Frontal cortex (tissue), 4 donors: ENCODE results near the gene NOSIP. TPM values are rescaled to one million over a fixed set of nuclear protein-coding genes. Genes with fewer than 3 reads are reported as not detected.

Experiments used
- DNase-seq, 2 donors: peaks; one replicate each; pipeline ENCODE4 v3.0.0; 2012; ENCODE audit warnings: low spot score in 2 of 2
- FAIRE-seq: peaks from 2 replicates; lab custom pipeline; 2012; peaks lifted over from hg19 to GRCh38; lab: Jason Lieb, UNC
- total RNA-seq: library from RNA; depleted of rRNA; stranded (reverse); fragments of >200 nt; gene quantifications from one replicate; pipeline ENCODE4 v1.2.3, GENCODE V29; 2014
- donor health status: control.
- donor health status: control.
- donor health status: control.

NOSIP gene
- total RNA-seq, 1 donor from 2014 or later = 33.4 TPM

- no peak for FAIRE-seq
- no peak for DNase-seq
Observed at GRCh38 chr19:49553451-49554271, 26.7 kb downstream of the NOSIP start.

- FAIRE-seq (no peak), DNase-seq (no peak)
Observed at GRCh38 chr19:49552749-49553148, 27.6 kb downstream of the NOSIP start.

- DNase-seq = no peak
- FAIRE-seq = no peak
Observed at GRCh38 chr19:49551531-49551930, 28.8 kb downstream of the NOSIP start.

- no peak for FAIRE-seq
Observed at GRCh38 chr19:49549045-49549444, 31.3 kb downstream of the NOSIP start.

GRCh38 chr19:49546825-49547565, 33.4 kb downstream of the NOSIP start:
- FAIRE-seq (peak; percentile 60), DNase-seq (peak; percentile 82 to 86)

More at GRCh38 chr19:49549045-49549444, 31.3 kb downstream of the NOSIP start:
- DNase-seq = no peak

GRCh38 chr19:49544154-49544553, 36.2 kb downstream of the NOSIP start:
- no peak for DNase-seq
- no peak for FAIRE-seq

GRCh38 chr19:49543032-49543431, 37.3 kb downstream of the NOSIP start:
- FAIRE-seq (no peak), DNase-seq (no peak)

- DNase-seq (no peak), FAIRE-seq (no peak)
Observed at GRCh38 chr19:49542446-49542845, 37.9 kb downstream of the NOSIP start.

- DNase-seq = no peak
- no peak for FAIRE-seq
Observed at GRCh38 chr19:49541914-49542313, 38.4 kb downstream of the NOSIP start.

GRCh38 chr19:49539192-49539952, 41.0 kb downstream of the NOSIP start:
- FAIRE-seq (no peak), DNase-seq (no peak)

- no peak for FAIRE-seq
- DNase-seq = no peak
Observed at GRCh38 chr19:49538643-49539042, 41.7 kb downstream of the NOSIP start.

GRCh38 chr19:49536921-49537462, 43.4 kb downstream of the NOSIP start:
- FAIRE-seq = no peak
- no peak for DNase-seq

GRCh38 chr19:49534632-49535385, 45.5 kb downstream of the NOSIP start:
- no peak for DNase-seq
- no peak for FAIRE-seq

GRCh38 chr19:49533551-49534488, 46.5 kb downstream of the NOSIP start:
- peak; percentile 64 to 83 for DNase-seq
- no peak for FAIRE-seq

- FAIRE-seq = no peak
- no peak for DNase-seq
Observed at GRCh38 chr19:49530708-49531107, 49.6 kb downstream of the NOSIP start.

- DNase-seq = no peak
- FAIRE-seq = no peak
Observed at GRCh38 chr19:49528211-49528771, 52.1 kb downstream of the NOSIP start.

GRCh38 chr19:49524812-49525455, 55.4 kb downstream of the NOSIP start:
- DNase-seq (no peak), FAIRE-seq (no peak)
